GM18861 (cell line): ENCODE measurements around the gene UBA1.

Source experiments
- ATAC-seq: cut with Tn5 transposase; IDR thresholded peaks from one replicate; pipeline ENCODE4 v1.9.1; 2021; ENCODE audit not compliant: unreplicated experiment

UBA1 gene

GRCh38 chrX:47169726-47170515 is 23.7 kb upstream of the UBA1 start:
- no peak for ATAC-seq

- no peak for ATAC-seq
These were observed 22.6 kb upstream of the UBA1 start for GRCh38 chrX:47170861-47171692.

- no peak for ATAC-seq
These were observed 21.6 kb upstream of the UBA1 start for GRCh38 chrX:47171996-47172395.

GRCh38 chrX:47172549-47172948 is 21.1 kb upstream of the UBA1 start:
- no peak for ATAC-seq

DNA sequence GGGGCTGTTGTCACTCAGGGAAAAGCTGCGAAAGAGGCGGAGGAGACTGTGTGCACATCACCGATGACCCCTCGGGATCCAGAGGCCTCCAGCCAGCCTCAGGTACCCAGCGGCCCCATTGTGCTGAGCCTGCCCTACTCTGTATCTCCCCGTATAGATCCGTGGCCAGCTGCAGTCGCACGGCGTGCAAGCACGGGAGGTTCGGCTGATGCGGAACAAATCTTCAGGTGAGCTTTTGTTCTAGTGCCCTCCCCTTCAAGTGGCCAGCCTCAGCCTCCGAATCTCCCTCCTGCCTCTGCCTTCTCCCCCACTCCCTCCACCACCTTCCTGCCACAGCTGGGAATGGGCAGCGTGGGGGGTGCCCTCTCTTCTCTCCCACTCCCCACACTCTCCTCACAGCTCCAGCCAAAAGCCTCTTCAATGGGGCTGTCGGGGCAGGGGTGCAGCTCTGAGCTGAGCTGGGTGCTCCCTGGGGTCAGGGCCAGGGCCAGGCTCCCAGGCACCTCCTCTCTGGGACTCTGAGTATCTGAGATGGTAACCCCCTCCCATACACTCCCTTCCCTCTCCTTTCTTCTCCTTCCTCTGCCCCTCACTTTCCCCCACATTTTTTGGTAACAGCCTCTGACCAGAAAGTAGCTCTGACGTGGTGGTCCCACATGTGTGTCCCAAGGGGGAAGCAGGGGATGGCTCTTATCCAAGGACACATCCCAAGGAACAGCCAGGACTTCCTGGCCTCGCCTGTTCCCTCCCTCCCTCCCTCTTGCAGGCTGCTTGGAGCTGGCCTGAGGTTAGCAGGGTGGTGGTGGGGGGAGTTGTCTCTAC is 20.4 kb upstream of the UBA1 start:
- no peak for ATAC-seq

GRCh38 chrX:47174376-47174775 is 19.3 kb upstream of the UBA1 start:
- ATAC-seq, result no peak

DNA sequence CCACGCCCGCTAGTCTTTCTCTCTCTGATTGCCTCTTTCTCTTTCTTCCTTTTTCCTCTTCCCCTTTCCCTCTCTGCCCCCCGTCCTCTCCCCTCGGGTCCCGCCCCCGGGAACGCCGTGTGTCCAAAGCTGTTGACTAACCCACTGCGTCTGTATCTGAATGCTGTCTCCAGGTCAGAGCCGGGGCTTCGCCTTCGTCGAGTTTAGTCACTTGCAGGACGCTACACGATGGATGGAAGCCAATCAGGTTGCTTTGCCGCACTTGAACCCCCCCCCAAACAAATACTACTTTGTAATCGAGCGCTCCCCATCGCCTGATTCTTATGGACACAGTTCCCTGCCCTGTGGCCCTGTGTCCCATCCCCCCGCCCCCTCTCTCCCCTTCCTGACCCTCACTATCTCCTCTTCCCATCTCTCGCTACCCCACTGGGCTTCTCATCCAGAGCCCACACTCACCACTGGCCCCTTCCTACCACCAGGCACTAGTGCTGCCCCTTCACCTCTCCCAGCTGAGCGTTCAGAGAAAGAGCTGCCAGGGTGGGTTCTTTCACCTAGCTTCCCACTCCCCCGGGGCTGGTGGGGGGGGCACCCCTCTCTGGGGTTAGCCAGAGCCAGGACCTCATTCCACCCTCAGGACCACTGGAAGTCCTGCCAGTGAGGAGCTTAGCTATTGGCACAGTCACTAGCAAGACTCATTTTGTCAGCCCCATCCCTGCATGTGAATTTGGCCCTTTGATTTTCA is 18.6 kb upstream of the UBA1 start:
- no peak for ATAC-seq

DNA sequence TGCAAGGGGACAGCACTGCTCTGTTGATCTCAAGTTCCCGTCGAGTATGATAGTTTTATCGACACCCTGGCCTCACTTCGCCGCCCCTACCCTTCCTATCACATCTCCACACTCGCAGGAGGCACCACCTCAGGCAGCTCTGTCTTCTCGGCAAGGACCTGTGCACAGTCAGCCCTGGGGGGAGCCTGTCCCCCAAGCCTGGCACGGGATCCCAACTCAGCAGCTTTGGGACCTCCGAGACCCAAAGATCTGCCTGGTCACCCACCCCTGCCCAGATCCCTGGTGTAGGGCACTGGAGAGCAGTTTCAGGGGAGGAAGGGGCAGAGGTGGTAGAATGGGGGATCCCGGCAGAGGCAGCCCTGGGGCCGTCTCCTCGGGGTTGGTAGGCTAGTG is 18.0 kb upstream of the UBA1 start:
- ATAC-seq, result no peak

DNA sequence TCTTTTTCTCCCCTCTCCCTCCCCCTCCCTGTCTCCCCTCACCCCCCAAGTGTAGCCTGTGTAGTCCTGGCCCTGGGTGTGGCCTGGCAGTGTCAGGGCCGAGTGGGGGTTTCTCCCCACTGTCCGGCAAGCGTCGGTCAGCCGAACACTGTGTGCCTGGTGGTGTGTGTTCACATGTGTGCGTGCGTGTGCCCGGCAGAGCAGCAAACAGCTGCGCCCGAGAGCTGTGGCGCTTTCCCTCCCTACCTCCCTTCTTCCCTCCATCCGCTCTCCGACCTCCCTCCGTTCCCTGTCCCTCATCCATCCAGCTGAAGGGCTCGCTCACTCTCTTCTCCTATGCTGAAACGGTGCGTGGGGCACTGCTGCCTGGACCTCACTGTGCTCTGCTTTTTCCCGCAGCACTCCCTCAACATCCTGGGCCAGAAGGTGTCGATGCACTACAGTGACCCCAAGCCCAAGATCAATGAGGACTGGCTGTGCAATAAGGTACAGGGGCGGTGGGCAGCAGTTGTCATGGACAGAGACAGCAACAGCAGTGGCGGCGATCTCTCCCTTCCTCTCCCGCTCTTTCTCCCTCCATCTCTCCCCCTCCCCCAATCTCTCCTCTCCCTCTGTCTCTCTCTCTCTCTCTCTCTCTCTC is 17.4 kb upstream of the UBA1 start:
- ATAC-seq, result no peak

DNA sequence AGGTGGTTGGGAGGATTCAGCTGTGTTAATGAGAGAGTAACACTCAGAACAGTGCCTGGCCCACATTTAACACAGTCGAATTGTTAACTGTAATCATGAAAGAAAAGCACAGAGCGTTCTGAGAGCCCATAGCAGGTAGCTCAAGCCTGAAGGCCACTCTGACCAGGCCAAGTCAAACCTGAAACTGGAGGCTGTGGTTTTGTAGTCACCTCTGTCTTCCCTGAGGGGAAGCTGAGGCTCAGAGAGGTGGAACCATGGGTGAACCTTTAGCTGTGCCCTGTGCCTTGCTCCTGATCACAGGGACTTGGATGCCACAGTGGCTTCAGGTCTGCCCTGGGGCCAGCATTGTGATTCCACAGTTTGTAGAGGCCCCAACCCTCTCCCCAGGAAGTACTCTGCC is 16.6 kb upstream of the UBA1 start:
- ATAC-seq, result no peak

- ATAC-seq, result no peak
These were observed 15.3 kb upstream of the UBA1 start for GRCh38 chrX:47178337-47178736.

- no peak for ATAC-seq
These were observed 14.3 kb upstream of the UBA1 start for GRCh38 chrX:47179221-47179927.

GRCh38 chrX:47179928-47180255 is 13.7 kb upstream of the UBA1 start:
- no peak for ATAC-seq

GRCh38 chrX:47180346-47180745 is 13.3 kb upstream of the UBA1 start:
- ATAC-seq, result no peak

DNA sequence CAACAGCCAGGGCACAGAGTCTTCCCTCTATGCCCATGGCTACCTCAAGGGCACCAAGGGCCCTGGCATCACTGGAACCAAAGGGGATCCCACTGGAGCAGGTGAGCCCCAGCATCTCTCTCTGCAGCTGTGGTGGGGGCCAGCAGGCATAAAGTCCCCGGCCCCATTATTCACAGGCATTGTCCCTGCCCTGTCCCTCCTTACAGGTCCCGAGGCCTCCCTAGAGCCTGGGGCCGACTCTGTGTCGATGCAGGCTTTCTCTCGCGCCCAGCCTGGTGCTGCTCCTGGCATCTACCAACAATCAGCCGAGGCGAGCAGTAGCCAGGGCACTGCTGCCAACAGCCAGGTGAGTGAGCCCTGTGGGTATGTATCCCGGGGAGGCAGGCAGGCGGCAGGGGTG is 12.3 kb upstream of the UBA1 start:
- no peak for ATAC-seq

DNA sequence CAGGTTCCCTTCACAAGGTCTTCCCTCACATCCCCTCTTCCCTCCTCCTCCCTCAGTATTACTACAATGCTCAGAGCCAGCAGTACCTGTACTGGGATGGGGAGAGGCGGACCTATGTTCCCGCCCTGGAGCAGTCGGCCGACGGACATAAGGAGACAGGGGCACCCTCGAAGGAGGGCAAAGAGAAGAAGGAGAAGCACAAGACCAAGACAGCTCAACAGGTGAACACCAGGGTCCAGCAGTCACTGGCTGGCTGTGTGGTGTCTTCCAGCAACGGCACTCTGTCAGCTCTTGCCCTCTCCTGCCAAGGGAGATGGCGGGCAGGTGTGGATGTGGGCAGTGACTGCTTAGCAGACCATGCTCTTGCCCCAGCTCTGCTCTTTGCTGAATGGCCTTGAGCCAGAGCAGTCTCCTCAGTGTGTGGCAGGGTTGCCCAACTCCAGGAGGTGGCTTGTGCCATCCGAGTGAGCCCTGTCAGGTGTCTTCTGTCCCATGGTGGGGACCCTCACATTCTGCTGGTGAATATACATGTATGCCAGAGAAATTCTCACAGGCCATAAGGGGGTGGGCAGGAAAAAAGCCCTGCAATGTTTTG is 11.4 kb upstream of the UBA1 start:
- no peak for ATAC-seq

GRCh38 chrX:47184486-47184885 is 9.1 kb upstream of the UBA1 start:
- no peak for ATAC-seq

- no peak for ATAC-seq
These were observed 8.4 kb upstream of the UBA1 start for GRCh38 chrX:47185241-47185640.

DNA sequence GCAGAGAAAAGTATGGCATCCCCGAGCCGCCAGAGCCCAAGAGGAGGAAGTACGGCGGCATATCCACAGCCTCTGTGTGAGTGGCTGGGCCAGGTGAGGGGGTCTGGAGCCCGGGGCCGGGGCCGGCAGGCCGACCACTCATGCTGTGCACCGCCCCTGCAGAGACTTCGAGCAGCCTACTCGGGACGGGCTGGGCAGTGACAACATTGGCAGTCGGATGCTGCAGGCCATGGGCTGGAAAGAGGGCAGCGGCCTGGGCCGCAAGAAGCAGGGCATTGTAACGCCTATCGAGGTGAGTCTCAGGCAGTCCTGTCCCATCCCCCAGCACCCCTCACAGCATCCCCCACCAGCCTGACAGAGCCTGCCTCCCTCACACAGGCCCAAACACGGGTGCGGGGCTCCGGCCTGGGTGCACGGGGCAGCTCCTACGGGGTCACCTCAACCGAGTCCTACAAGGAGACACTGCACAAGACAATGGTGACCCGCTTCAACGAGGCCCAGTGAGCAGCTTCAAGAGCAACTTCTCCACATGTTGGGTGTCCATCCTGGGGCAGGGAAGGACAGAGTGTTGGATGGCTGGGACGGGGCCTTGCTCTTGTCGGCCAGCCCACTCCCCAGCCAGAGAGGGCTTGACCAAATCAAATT is 7.4 kb upstream of the UBA1 start:
- no peak for ATAC-seq
